Keratinocyte (primary cell): ENCODE data around the gene RXRA. TPM values are rescaled to one million over a fixed set of nuclear protein-coding genes. Genes with fewer than 3 reads are reported as not detected.

ENCODE experiments used
- DNase-seq: peaks from one replicate; pipeline ENCODE4 v3.0.0-alpha.2; 2011; ENCODE audit warnings: low read depth, missing footprints, low spot score
- FAIRE-seq: peaks from 2 replicates; lab custom pipeline; 2011; peaks lifted over from hg19 to GRCh38; lab: Jason Lieb, UNC
- H2AFZ ChIP-seq: 2 replicates; pipeline ENCODE4 v1.6.0; 2012; ENCODE audit warnings: low read length, control low read depth, inconsistent platforms; ENCODE audit not compliant: control insufficient read depth
- H3K27ac ChIP-seq: 2 replicates; pipeline ENCODE4 v1.5.1; 2011; ENCODE audit warnings: low read length; ENCODE audit not compliant: control insufficient read depth, insufficient read depth
- H3K27me3 ChIP-seq: 3 replicates; pipeline ENCODE4 v1.6.0; 2011; ENCODE audit warnings: low read length; ENCODE audit not compliant: control insufficient read depth, insufficient read depth; ENCODE audit errors: extremely low read depth
- H3K36me3 ChIP-seq, 2 experiments: 2 replicates in 1 of 2; 3 replicates in 1 of 2; pipeline ENCODE4 v1.5.1; 2011; ENCODE audit warnings: low read length in 2 of 2, mild to moderate bottlenecking in 1 of 2; ENCODE audit not compliant: control insufficient read depth in 2 of 2, insufficient read depth in 2 of 2; ENCODE audit errors: extremely low read depth in 1 of 2
- H3K4me1 ChIP-seq: 3 replicates; pipeline ENCODE4 v1.5.1; 2011; ENCODE audit warnings: low read length; ENCODE audit not compliant: control insufficient read depth, insufficient read depth; ENCODE audit errors: extremely low read depth
- H3K4me2 ChIP-seq: 3 replicates; pipeline ENCODE4 v1.6.0; 2011; ENCODE audit warnings: low read depth, low read length; ENCODE audit not compliant: control insufficient read depth, insufficient read depth; ENCODE audit errors: extremely low read depth
- H3K4me3 ChIP-seq, 3 experiments: fragments of 200-600 bp in 1 of 3; sonication (generic) in 1 of 3; 2 replicates in 2 of 3; 3 replicates in 1 of 3; pipeline ENCODE4 v1.5.1; 2011 to 2016; ENCODE audit warnings: low read length in 3 of 3, mild to moderate bottlenecking in 3 of 3, control low read depth in 2 of 3, inconsistent platforms in 1 of 3, low read depth in 1 of 3, mixed read lengths in 1 of 3, mixed run types in 1 of 3, moderate library complexity in 1 of 3; ENCODE audit not compliant: control insufficient read depth in 2 of 3, insufficient read depth in 2 of 3; ENCODE audit errors: extremely low read depth in 1 of 3
- H3K79me2 ChIP-seq: 2 replicates; pipeline ENCODE4 v1.6.0; 2012; ENCODE audit warnings: low read length; ENCODE audit not compliant: control insufficient read depth, insufficient read depth
- H3K9ac ChIP-seq: 3 replicates; pipeline ENCODE4 v1.6.0; 2011; ENCODE audit warnings: low read length; ENCODE audit not compliant: control insufficient read depth, insufficient read depth; ENCODE audit errors: extremely low read depth
- H3K9me1 ChIP-seq: 3 replicates; pipeline ENCODE4 v1.6.0; 2011; ENCODE audit warnings: low read length; ENCODE audit not compliant: control insufficient read depth, insufficient read depth; ENCODE audit errors: extremely low read depth
- H3K9me3 ChIP-seq: 2 replicates; pipeline ENCODE4 v1.5.1; 2012; ENCODE audit warnings: low read depth, low read length; ENCODE audit not compliant: control insufficient read depth
- H4K20me1 ChIP-seq: 3 replicates; pipeline ENCODE4 v1.6.0; 2011; ENCODE audit warnings: low read length; ENCODE audit not compliant: control insufficient read depth, insufficient read depth; ENCODE audit errors: extremely low read depth
- EZH2 ChIP-seq: IDR thresholded peaks from one replicate; pipeline ENCODE4 v1.6.1; 2012; ENCODE audit warnings: inconsistent platforms, mild to moderate bottlenecking, low read length, moderate library complexity
- dilution Hi-C: fragments of 300-500 bp; cut with MboI; formaldehyde crosslinking; loops from one replicate; pipeline ENCODE4 v1.7.0; 2020; ENCODE audit warnings: low sequenced_read_pairs; ENCODE audit not compliant: extremely low pct_ligation_motif_present
- polyA plus RNA-seq, 5 experiments: library from polyadenylated mRNA; depleted of rRNA in 3 of 5; stranded (reverse) in 3 of 5; stranded (forward) in 1 of 5; unstranded in 1 of 5; fragments of >200 nt; gene quantifications; 1 replicate in 1 of 5; 2 replicates in 3 of 5; 3 replicates in 1 of 5; pipeline versions ENCODE4 v1.2.1 to v1.2.3, GENCODE V29; 2011 to 2012; ENCODE audit warnings: missing spikeins in 2 of 5, low read depth in 1 of 5, low replicate concordance in 1 of 5
- TF ChIP-seq, protein P1 (sequence below), 3 experiments: IDR thresholded peaks in 1 of 3; conservative IDR thresholded peaks in 1 of 3; optimal IDR thresholded peaks in 1 of 3; 2 replicates in 2 of 3; 3 replicates in 1 of 3; pipeline versions ENCODE3 to v1.5.1; 2011; ENCODE audit warnings: low read length in 3 of 3, mild to moderate bottlenecking in 3 of 3, moderate library complexity in 2 of 3, control low read depth in 1 of 3, inconsistent platforms in 1 of 3; ENCODE audit not compliant: insufficient read depth in 2 of 3; ENCODE audit errors: extremely low read depth in 1 of 3

RXRA gene
- polyA plus RNA-seq, 1 donor (not counting 4 experiments of a cell fraction or from before 2014, with no cell fraction given), result 9.7 TPM

DNA sequence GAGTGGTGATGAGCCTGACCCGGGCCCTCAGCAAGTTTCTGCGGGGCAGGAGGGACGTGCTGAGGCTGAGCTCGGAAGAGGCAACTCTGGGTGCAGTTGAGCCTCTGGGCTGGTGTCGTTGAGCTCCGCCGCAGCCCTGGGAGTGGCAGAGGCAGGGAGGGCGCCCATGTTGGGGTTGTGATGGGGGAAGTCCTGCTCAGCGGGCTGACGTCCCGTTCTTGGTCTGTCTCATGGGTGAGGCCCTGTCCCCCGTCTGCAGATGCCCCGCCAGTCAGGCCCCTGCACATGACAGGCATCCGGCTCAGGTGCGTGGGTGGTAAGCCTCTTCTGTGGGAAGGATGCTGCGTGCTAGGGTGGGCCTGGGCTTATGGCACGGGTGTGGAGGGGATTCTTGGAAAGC, 64.3 kb downstream of the RXRA start:
- peaks cover 0 to 2% of the 10 kb centered on the region in 2 experiments for H3K36me3 ChIP-seq
- no peak overlapping the region for H2AFZ ChIP-seq
- no peak for FAIRE-seq
- H3K9me1 ChIP-seq, result no peaks in the 10 kb centered on the region
- dilution Hi-C loops, result no loop called here
- H3K4me1 ChIP-seq, result no peaks in the 10 kb centered on the region
- H3K79me2 ChIP-seq, result peaks cover 87% of the 10 kb centered on the region
- no peak overlapping the region for H3K4me2 ChIP-seq
- no peak overlapping the region for H3K27ac ChIP-seq
- no peak for DNase-seq
- no peak for TF ChIP-seq EZH2
- TF ChIP-seq, protein P1, sequence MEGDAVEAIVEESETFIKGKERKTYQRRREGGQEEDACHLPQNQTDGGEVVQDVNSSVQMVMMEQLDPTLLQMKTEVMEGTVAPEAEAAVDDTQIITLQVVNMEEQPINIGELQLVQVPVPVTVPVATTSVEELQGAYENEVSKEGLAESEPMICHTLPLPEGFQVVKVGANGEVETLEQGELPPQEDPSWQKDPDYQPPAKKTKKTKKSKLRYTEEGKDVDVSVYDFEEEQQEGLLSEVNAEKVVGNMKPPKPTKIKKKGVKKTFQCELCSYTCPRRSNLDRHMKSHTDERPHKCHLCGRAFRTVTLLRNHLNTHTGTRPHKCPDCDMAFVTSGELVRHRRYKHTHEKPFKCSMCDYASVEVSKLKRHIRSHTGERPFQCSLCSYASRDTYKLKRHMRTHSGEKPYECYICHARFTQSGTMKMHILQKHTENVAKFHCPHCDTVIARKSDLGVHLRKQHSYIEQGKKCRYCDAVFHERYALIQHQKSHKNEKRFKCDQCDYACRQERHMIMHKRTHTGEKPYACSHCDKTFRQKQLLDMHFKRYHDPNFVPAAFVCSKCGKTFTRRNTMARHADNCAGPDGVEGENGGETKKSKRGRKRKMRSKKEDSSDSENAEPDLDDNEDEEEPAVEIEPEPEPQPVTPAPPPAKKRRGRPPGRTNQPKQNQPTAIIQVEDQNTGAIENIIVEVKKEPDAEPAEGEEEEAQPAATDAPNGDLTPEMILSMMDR (optimal IDR thresholded peaks at IDR 0.05 in 1 of 3, IDR thresholded peaks at IDR 0.05 in 1 of 3, conservative IDR thresholded peaks at IDR 0.05 in 1 of 3; ENCODE audit: extremely low read depth in 1 of 3, insufficient read depth in 2 of 3, low read length in 3 of 3), result no peak
- peaks cover 14% of the 10 kb centered on the region for H4K20me1 ChIP-seq
- no peak overlapping the region for H3K9ac ChIP-seq
- H3K9me3 ChIP-seq, result no peaks in the 10 kb centered on the region
- no peaks in the 10 kb centered on the region for H3K27me3 ChIP-seq
- H3K4me3 ChIP-seq, result no peak overlapping the region

DNA sequence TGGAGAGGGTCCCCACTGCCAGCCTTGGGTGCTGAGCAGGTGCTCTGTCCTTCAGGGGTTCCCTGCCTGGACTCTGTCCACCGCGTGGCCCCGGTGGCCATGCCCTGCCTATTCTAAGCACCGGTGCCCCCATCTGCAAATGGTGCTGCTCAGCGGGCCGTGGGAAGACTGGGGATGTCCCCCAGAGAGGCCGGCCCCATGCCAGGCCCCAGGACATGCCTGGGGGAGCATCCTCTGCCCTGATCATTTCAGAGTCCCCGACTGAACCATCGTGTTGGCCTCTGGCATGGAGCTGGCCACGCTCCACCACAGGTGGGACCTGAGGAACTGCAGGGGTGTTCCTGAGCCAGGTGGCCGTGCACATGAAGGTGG, 64.7 kb downstream of the RXRA start:
- no peak overlapping the region for H3K9ac ChIP-seq
- dilution Hi-C loops, result no loop called here
- no peak for FAIRE-seq

More for the DNA sequence above, 64.7 kb downstream of the RXRA start:
- no peak for DNase-seq
- Histone ChIP-seq H3K4me1 (no peaks in the 10 kb centered on the region), H3K27ac (no peak overlapping the region), H3K4me2 (no peak overlapping the region), H3K27me3 (no peaks in the 10 kb centered on the region), H3K36me3 (peaks cover 0 to 2% of the 10 kb centered on the region in 2 experiments), H3K4me3 (no peak overlapping the region), H3K9me3 (no peaks in the 10 kb centered on the region), H3K79me2 (peaks cover 84% of the 10 kb centered on the region), H2AFZ (no peak overlapping the region), H4K20me1 (peaks cover 14% of the 10 kb centered on the region), H3K9me1 (no peaks in the 10 kb centered on the region)
- TF ChIP-seq, protein P1 (optimal IDR thresholded peaks at IDR 0.05 in 1 of 3, IDR thresholded peaks at IDR 0.05 in 1 of 3, conservative IDR thresholded peaks at IDR 0.05 in 1 of 3; ENCODE audit: extremely low read depth in 1 of 3, insufficient read depth in 2 of 3, low read length in 3 of 3), result no peak
- no peak for TF ChIP-seq EZH2
